Endothelial cell of hepatic sinusoid (primary cell): ENCODE measurements around the gene CEP131.

Source experiments
- in situ Hi-C: cut with HindIII; loops from 2 replicates; pipeline ENCODE4 v1.10.0; 2017; ENCODE audit warnings: low sequenced_read_pairs

Gene CEP131

GRCh38 chr17:81252326-81252986, 29.7 kb upstream of the CEP131 start:
- in situ Hi-C loops: no loop called here

GRCh38 chr17:81251709-81252301, 29.0 kb upstream of the CEP131 start:
- in situ Hi-C loops: no loop called here

- in situ Hi-C loops: no loop called here
Observed at GRCh38 chr17:81251094-81251708, 28.4 kb upstream of the CEP131 start.

GRCh38 chr17:81250286-81251093, 27.7 kb upstream of the CEP131 start:
- in situ Hi-C loops: no loop called here

DNA sequence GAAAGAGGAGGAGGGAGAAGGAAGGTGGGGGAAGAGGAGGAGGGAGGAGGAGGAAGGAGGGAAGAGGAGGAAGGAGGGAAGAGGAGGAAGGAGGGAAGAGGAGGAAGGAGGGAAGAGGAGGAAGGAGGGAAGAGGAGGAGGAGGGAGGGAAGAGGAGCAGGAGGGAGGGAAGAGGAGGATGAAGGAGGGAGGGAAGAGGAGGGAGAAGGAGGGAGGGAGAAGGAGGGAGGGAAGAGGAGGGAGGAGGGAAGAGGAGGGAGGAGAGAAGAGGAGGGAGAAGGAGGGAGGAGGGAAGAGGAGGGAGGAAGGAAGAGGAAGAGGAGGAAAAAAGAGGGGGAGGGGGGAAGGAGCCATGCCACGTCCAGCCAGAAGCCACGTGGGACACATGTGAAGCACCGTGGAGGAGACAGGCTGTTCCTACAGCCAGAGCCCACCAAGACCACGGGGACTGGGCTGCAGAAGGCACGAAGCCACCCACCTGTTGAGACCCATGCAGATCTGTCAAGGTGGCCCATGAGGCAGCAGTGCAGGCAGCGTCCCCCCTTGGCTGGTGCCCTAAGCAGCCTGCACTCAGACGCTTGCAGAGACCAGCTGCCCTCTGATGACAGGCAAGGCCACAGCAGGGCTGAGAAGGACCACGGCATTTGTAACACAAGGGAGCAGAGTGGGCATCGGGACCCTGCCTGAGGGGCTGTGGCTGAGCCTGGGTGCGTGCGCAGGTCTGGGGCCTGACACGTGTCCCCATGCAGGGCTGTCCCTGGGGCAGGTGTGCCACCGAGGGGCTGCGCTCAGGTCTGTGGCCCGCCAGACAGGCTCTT, 26.7 kb upstream of the CEP131 start:
- in situ Hi-C loops: no loop called here

- in situ Hi-C loops: no loop called here
Observed at GRCh38 chr17:81248649-81249048, 25.9 kb upstream of the CEP131 start.

DNA sequence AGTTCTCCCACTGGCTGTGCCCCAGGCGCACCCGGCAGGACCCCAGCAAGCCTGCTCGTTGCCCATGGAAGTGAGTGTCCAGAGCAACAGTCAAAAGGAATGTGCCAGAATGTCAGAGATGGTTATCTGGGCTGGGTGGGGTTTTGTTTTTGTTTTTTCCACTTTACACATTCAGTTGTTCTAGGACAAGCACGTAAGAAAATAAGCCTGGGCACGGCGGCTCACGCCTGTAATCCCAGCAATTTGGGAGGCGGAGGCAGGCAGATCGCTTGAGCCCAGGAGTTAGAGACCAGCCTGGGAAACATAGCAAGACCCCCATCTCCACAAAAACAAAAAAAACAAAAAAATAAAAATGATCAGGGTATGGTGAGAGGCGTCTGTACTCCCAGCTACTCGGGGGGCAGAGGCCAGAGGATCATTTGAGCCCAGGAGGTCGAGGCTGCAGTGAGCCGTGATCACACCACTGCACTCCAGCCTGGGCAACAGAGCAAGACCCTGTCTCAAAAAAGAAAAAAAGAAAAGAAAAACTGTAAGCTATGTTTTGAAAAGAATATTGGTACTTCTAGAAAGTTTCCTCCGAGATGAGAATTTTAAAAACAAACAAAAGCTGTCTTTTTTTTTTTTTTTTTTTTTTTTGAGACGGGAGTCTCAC, 24.7 kb upstream of the CEP131 start:
- in situ Hi-C loops: no loop called here

GRCh38 chr17:81246679-81247338, 24.0 kb upstream of the CEP131 start:
- in situ Hi-C loops: no loop called here

GRCh38 chr17:81246343-81246670, 23.5 kb upstream of the CEP131 start:
- in situ Hi-C loops: no loop called here

- in situ Hi-C loops: no loop called here
Observed at GRCh38 chr17:81245665-81246342, 23.0 kb upstream of the CEP131 start.

GRCh38 chr17:81245024-81245664, 22.4 kb upstream of the CEP131 start:
- in situ Hi-C loops: no loop called here

GRCh38 chr17:81244358-81245023, 21.7 kb upstream of the CEP131 start:
- in situ Hi-C loops: no loop called here

GRCh38 chr17:81243333-81243664, 20.5 kb upstream of the CEP131 start:
- in situ Hi-C loops: no loop called here

GRCh38 chr17:81242421-81243332, 19.9 kb upstream of the CEP131 start:
- in situ Hi-C loops: no loop called here

DNA sequence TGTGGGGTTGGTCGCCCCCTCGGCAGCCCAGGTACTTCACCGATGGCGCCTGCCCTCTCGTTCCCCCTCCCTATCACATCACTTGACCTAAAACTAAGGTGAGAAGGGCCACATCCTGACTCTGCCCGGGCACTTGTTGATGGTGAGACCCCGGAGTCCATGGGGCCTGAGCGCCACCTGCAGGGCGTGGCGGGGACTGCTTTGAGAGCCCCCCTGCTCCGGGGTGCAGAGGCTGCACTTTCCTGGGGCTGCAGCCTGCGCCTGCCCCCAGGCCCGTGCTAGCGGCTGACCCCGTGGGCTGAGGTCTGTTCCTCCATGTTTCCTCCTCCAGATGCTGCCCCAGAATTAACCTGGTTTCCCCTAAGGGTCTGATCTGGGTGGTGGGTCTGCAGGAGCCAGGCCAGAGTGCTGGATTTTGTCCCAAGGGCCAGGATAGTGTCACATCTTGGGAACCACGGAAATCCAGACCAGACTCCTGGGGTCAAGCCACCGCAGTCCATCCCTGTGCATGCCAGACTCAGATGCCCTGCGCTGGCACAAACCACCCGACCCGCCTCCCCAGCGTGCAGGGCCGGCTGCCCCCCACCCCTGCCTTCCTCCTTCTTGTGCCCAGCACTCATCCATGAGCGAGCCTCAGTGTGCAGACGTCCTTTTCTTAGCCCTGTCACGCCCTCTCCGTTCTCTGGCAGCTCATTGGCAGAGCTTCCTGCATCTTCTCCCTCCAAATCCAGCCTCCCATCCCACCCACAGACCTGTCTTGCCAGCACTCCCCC, 19.1 kb upstream of the CEP131 start:
- in situ Hi-C loops: no loop called here

GRCh38 chr17:81241203-81241602, 18.4 kb upstream of the CEP131 start:
- in situ Hi-C loops: no loop called here

GRCh38 chr17:81240761-81241160, 18.0 kb upstream of the CEP131 start:
- in situ Hi-C loops: no loop called here
